GM08714 (cell line): ENCODE data around the gene C15orf61.
A peak's percentile ranks its signal among the peaks of the same experiment; 100 is the strongest.

ENCODE experiments used
- H3K4me3 ChIP-seq: fragments of 200-500 bp; sonication (Bioruptor generic); 2 replicates; pipeline ENCODE4 v1.5.1; 2014; ENCODE audit warnings: mild to moderate bottlenecking, low read length, inconsistent platforms
- ZNF274 ChIP-seq: IDR thresholded peaks from 2 replicates; pipeline ENCODE4 v1.6.1; 2012; ENCODE audit warnings: mild to moderate bottlenecking, low read depth, low read length

C15orf61 gene

GRCh38 chr15:67531379-67531914, 10.5 kb downstream of the C15orf61 start:
- no peak for TF ChIP-seq ZNF274
- no peak overlapping the region for H3K4me3 ChIP-seq

- no peak overlapping the region for H3K4me3 ChIP-seq
- no peak for TF ChIP-seq ZNF274
These were observed 12.9 kb downstream of the C15orf61 start for GRCh38 chr15:67533873-67534272.

- no peak for TF ChIP-seq ZNF274
These were observed 13.4 kb downstream of the C15orf61 start for GRCh38 chr15:67534360-67534759.

GRCh38 chr15:67537771-67538170, 16.8 kb downstream of the C15orf61 start:
- no peak for TF ChIP-seq ZNF274
- no peak overlapping the region for H3K4me3 ChIP-seq

More at GRCh38 chr15:67534360-67534759, 13.4 kb downstream of the C15orf61 start:
- H3K4me3 ChIP-seq, result no peak overlapping the region

- no peak for TF ChIP-seq ZNF274
These were observed 21.8 kb downstream of the C15orf61 start, which contains the start of gene MAP2K5 for GRCh38 chr15:67542420-67543347. TSS of gene MAP2K5 (plus strand) at chr15:67542703. CDS start at chr15:67543336, 633 bp downstream.

GRCh38 chr15:67543348-67543718, 22.4 kb downstream of the C15orf61 start:
- TF ChIP-seq ZNF274, result no peak
- peak overlapping the region; percentile 90 for H3K4me3 ChIP-seq

More at GRCh38 chr15:67542420-67543347, 21.8 kb downstream of the C15orf61 start, which contains the start of gene MAP2K5:
- H3K4me3 ChIP-seq, result peak within 1 kb of the TSS; percentile 90

- no peak for TF ChIP-seq ZNF274
These were observed 23.5 kb downstream of the C15orf61 start for GRCh38 chr15:67544475-67544874.

GRCh38 chr15:67545864-67546263, 24.9 kb downstream of the C15orf61 start:
- TF ChIP-seq ZNF274, result no peak
- no peak overlapping the region for H3K4me3 ChIP-seq

More at GRCh38 chr15:67544475-67544874, 23.5 kb downstream of the C15orf61 start:
- H3K4me3 ChIP-seq, result no peak overlapping the region

GRCh38 chr15:67547064-67547463, 26.1 kb downstream of the C15orf61 start:
- H3K4me3 ChIP-seq, result no peak overlapping the region
- TF ChIP-seq ZNF274, result no peak

GRCh38 chr15:67547836-67548235, 26.9 kb downstream of the C15orf61 start:
- TF ChIP-seq ZNF274, result no peak
- no peak overlapping the region for H3K4me3 ChIP-seq

- TF ChIP-seq ZNF274, result no peak
- no peak overlapping the region for H3K4me3 ChIP-seq
These were observed 27.4 kb downstream of the C15orf61 start for GRCh38 chr15:67548236-67548852.

- no peak overlapping the region for H3K4me3 ChIP-seq
- TF ChIP-seq ZNF274, result no peak
These were observed 28.1 kb downstream of the C15orf61 start for GRCh38 chr15:67548862-67549651.

GRCh38 chr15:67549736-67550135, 28.8 kb downstream of the C15orf61 start:
- H3K4me3 ChIP-seq, result no peak overlapping the region
- TF ChIP-seq ZNF274, result no peak

GRCh38 chr15:67550522-67550921, 29.6 kb downstream of the C15orf61 start:
- TF ChIP-seq ZNF274, result no peak
- H3K4me3 ChIP-seq, result no peak overlapping the region
